HFF-Myc (cell line): ENCODE data around the gene HERPUD1.
"Not testable (repeated sequence)": the region's sequence is repeated elsewhere in the genome, so short reads cannot be mapped to it uniquely, and the experiment has no call there.

Experiments used
- DNase-seq: peaks from one replicate; pipeline ENCODE4 v3.0.0-alpha.2; 2011; ENCODE audit warnings: low read depth; ENCODE audit errors: extremely low read depth
- H3K4me3 ChIP-seq: replicated peaks from 2 replicates; pipeline ENCODE4 v1.5.1; 2011; ENCODE audit warnings: low read depth, mild to moderate bottlenecking, control low read depth, low read length
- TF ChIP-seq, protein P1 (sequence below): IDR thresholded peaks from 2 replicates; pipeline ENCODE4 v1.5.1; 2012; ENCODE audit warnings: mild to moderate bottlenecking, low read depth, low read length, control low read depth; ENCODE audit errors: missing control alignments

HERPUD1 gene

DNA sequence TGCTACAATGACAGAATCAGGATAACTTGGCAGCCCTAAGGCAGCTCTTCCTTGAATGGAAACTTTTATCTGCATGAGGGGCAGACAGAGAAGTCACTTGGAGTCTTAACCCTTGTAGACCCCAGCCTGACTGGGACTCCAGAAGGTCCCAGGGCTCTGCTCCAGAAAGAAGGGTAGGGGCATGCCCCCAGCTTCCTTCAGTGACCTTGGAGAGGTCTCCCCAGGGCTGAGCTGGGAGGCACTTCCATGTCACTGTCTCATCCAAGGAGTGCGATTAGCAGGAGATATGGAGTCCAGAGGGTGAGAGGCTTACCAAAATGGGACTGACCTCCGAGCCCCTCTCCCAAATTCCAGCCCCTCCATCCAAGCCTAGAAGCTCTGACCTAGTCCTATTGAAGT, 54.0 kb downstream of the HERPUD1 start:
- TF ChIP-seq, protein P1, sequence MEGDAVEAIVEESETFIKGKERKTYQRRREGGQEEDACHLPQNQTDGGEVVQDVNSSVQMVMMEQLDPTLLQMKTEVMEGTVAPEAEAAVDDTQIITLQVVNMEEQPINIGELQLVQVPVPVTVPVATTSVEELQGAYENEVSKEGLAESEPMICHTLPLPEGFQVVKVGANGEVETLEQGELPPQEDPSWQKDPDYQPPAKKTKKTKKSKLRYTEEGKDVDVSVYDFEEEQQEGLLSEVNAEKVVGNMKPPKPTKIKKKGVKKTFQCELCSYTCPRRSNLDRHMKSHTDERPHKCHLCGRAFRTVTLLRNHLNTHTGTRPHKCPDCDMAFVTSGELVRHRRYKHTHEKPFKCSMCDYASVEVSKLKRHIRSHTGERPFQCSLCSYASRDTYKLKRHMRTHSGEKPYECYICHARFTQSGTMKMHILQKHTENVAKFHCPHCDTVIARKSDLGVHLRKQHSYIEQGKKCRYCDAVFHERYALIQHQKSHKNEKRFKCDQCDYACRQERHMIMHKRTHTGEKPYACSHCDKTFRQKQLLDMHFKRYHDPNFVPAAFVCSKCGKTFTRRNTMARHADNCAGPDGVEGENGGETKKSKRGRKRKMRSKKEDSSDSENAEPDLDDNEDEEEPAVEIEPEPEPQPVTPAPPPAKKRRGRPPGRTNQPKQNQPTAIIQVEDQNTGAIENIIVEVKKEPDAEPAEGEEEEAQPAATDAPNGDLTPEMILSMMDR: no peak

DNA sequence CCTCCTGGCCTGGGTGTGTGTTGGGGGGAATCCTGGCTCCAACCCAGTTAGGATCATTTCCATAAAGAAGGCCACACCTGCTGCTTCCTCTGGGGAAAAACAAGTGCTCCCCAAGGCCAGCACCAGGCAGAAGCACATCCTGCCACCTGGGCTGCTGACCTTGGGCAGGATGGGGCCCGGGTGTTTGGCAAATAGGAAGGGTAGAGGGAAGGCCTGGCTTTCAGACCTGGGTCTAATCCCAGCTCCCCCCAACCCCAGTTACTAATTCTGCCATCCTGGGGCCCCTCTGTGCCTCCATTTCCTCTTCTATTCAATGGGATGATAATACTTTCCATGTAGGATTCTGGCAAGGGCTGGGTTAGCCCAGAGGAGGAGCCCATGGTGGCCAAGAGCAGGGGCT, 54.4 kb downstream of the HERPUD1 start:
- H3K4me3 ChIP-seq: no peak overlapping the region
- TF ChIP-seq, protein P1: no peak
- no peak for DNase-seq

More for the DNA sequence above, 54.0 kb downstream of the HERPUD1 start:
- DNase-seq: no peak
- H3K4me3 ChIP-seq: no peak overlapping the region

DNA sequence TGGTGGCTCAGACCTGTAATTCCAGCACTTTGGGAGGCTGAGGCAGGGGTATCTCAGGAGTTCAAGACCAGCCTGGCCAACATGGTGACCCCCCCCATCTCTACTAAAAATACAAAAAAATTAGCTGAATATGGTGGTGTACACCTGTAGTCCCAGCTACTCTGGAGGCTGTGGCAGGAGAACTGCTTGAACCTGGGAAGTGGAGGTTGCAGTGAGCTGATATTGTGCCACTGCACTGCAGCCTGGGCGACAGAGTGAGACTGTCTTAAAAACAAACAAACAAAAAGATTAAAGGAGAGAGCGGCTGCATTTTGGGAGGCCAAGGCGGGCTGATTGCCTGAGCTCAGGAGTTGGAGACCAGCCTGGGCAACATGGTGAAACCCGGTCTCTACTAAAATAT, 55.0 kb downstream of the HERPUD1 start:
- H3K4me3 ChIP-seq, DNase-seq: not testable (repeated sequence)

DNA sequence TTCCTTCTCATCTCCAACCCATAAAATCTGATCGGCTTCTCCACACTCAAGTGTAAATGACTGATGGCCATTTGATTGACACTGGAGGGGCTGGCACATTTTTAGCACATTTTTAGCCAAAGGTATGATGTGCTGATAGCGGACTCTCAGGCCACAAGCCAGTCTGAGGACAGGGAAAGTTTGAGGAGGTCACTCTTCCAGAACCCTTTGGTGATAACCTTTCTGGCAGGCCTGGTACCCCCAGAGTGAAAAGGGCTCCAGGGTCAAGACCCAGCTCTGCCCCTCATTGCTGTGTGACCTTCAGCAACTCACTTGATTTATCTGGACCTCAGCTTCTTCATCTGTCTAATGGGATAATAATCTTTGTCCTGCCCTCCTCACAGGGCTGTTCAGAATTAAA, 55.8 kb downstream of the HERPUD1 start:
- DNase-seq: no peak
- TF ChIP-seq, protein P1: no peak
- H3K4me3 ChIP-seq: no peak overlapping the region

DNA sequence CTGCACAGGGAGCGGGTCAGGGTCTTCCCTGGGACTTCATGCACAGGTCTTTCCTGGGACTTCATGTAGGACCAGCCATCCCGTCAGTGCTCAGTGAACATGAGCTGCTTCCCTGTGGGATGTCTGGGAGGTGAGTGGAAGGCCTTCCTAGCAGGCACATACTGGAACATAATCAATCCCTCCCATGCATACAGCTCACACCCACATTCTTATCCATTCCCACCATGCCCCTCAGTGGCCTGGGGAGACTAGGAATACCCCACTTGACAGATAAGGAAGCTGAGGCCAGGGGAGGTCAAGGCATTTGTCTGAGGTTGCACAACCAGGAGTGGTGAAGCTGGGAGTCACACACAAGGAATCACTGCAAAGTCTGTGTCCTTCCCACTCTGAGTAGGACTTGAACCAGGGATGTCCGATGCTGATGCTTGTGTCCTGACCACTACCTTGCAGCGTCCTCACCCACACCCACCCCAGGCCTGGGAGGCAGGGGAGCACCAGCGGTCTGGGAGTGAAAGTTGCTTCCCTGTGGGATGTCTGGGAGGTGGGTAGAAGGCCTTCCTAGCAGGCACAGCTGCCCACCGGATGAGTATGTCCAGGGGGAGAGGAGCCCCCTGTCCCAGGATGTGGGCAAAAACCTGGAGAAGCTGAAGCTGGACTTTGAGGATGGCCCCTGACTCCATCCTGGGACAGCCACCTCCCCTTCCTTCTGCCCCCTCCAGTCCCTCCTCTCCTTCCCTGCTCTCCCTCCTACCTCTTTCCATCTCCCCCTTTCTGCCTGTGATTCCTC, 56.4 kb downstream of the HERPUD1 start:
- peak overlapping the region; percentile 74 for H3K4me3 ChIP-seq
- TF ChIP-seq, protein P1: no peak
- no peak for DNase-seq

DNA sequence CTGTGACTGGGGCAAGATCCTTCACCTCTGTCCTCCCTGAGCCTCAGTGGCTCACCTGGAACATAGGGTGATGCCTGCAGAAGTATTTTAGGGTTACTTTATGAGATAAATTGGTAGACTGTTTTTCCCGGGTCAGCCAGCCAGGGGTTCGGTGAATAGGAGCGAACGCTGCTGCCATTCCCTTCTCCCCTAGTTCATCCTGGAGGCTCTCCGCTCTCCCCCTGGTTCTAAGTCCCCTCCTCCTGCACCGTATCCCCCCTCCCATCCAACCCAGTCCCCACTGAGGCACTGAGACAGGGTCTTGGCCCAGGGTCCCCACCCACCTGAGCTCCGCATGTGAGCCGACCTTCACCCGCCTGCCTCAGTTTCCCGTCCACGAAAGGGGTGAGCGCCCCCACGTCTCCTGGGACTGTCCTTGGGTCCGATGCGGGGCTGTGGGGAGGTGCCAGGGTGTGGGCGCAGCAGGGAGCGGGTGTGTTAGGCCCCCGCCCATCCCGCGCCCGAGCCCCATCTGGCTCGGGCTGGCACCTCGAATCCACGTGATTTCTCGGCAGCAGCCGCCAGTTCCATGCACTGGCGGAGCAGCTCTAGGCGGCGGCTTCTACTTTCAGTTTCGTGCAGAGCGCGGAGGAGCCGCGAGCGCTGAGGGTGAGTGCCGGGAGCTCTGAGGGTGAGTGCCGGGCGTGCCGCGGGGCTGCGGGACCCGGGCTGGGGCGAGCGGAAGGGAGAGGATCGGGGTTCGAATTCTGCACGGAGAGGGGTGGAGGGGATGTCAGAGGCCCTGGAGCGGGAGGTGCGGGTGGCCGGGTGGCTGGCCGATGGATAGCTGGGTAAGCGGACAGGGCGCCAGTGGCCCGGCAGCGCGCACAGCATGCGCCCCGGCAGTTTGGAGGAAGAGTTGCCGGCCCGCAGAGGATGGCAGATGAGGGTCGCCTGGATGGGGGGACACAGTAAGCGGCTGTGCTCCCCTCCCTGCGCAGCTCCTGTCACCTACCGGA, 57.3 kb downstream of the HERPUD1 start, which contains the start of gene NLRC5:
NLRC5 (plus strand) TSS at position 610 of the 998 bp plus-strand sequence. CDS start 31,156 bp downstream, outside the sequence.
- H3K4me3 ChIP-seq: peak within 1 kb of the TSS; percentile 74
- TF ChIP-seq, protein P1: no peak
- no peak for DNase-seq

DNA sequence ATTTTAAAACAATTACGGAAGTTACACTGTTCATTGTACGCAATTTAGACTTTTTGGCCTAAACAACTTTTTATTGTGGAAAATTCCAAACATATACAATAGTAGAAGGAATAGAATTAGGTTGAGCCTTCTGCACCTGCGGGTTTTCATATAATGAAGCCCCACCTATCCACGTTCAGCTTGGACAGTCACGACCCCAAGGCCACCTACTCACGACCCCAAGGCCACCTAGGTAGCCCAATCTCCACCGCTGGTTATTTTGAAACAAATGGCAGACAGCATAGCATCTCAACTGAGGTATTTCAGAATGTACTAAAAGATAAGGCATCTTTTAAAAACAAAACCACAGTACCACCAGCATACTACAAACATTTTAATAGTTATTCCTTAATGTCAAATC, 58.0 kb downstream of the HERPUD1 start:
- TF ChIP-seq, protein P1: no peak
- peak overlapping the region; percentile 74 for H3K4me3 ChIP-seq
- no peak for DNase-seq
